ENCODE results near the gene PDCD5. TPM values are rescaled to one million over a fixed set of nuclear protein-coding genes. Genes with fewer than 3 reads are reported as not detected.
"Not testable (repeated sequence)": the region's sequence is repeated elsewhere in the genome, so short reads cannot be mapped to it uniquely, and the experiment has no call there.

The PDCD5 gene
- total and polyA plus RNA-seq, 12 donors, result 84.3 to 349 (median 107) TPM

GRCh38 chr19:32539240-32539916 lies 41.6 kb upstream of the PDCD5 start:
- Histone ChIP-seq H3K27ac (no peak overlapping the region), H3K36me3 (no peaks in the 10 kb centered on the region), H3K4me1 (no peaks in the 10 kb centered on the region), H3K4me3 (no peak overlapping the region), H3K27me3 (peaks cover 0 to 9% (median 0%) of the 10 kb centered on the region in 7 donors), H3K9me3 (peaks cover 0 to 2% (median 0%) of the 10 kb centered on the region in 11 donors)
- TF ChIP-seq, protein P1, sequence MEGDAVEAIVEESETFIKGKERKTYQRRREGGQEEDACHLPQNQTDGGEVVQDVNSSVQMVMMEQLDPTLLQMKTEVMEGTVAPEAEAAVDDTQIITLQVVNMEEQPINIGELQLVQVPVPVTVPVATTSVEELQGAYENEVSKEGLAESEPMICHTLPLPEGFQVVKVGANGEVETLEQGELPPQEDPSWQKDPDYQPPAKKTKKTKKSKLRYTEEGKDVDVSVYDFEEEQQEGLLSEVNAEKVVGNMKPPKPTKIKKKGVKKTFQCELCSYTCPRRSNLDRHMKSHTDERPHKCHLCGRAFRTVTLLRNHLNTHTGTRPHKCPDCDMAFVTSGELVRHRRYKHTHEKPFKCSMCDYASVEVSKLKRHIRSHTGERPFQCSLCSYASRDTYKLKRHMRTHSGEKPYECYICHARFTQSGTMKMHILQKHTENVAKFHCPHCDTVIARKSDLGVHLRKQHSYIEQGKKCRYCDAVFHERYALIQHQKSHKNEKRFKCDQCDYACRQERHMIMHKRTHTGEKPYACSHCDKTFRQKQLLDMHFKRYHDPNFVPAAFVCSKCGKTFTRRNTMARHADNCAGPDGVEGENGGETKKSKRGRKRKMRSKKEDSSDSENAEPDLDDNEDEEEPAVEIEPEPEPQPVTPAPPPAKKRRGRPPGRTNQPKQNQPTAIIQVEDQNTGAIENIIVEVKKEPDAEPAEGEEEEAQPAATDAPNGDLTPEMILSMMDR (IDR thresholded peaks at IDR 0.05), result no peak
- DNase-seq (no peak), ATAC-seq (no peak)
- WGBS, 2 donors, result 75 to 81% methylated on average over 12 of the region's 12 CpGs
- intact Hi-C loops (cut with DNase I), result no loop called here

GRCh38 chr19:32540621-32541020 lies 40.4 kb upstream of the PDCD5 start:
- no peak for DNase-seq
- TF ChIP-seq, protein P1 (IDR thresholded peaks at IDR 0.05), result no peak
- 75% methylated on average over 3 of the region's 3 CpGs for WGBS, 2 donors
- ATAC-seq, result no peak
- H3K4me3 ChIP-seq, result no peak overlapping the region
- H3K27ac ChIP-seq, result no peak overlapping the region
- no peaks in the 10 kb centered on the region for H3K36me3 ChIP-seq
- intact Hi-C loops (cut with DNase I), result no loop called here
- no peaks in the 10 kb centered on the region for H3K4me1 ChIP-seq
- no peaks in the 10 kb centered on the region for H3K9me3 ChIP-seq
- peaks cover 0 to 8% (median 0%) of the 10 kb centered on the region in 7 donors for H3K27me3 ChIP-seq

- DNase-seq; ATAC-seq; H3K4me1 ChIP-seq; H3K9me3 ChIP-seq; H3K27me3 ChIP-seq; intact Hi-C loops (cut with DNase I); H3K4me3 ChIP-seq; H3K36me3 ChIP-seq; H3K27ac ChIP-seq: not testable (repeated sequence)
- 92 to 95% methylated on average over 5 of the region's 5 CpGs for WGBS, 2 donors
Measured at GRCh38 chr19:32541376-32541775, 39.6 kb upstream of the PDCD5 start.

DNA sequence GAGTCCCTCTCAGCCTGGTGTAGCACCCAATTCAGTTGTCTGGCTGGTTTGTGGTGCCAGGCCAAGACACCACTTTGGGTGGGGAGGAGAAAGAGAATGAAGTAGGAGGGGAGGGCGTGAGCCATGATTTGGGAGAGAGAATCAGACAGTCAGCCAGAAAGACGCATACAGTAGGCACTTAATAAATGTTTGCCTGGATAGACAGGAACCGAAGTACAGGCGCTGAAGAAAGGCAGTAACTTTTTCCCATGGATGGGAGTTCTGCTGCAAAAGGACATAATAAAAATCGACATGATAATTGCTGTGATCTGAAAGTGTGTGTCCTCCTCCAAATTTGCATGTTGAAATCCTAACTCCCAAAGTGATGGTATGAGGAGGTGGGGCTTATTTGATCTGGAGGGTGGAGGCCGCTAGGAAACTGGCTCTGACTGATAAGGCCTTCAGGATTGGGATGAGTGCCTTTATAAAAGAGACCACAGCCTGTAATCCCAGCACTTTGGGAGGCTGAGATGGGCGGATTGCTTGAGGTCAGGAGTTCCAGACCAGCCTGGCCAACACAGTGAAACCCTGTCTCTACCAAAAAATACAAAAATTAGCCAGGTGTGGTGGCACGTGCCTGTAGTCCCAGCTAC lies 38.4 kb upstream of the PDCD5 start:
- intact Hi-C loops (cut with DNase I), result no loop called here
- Histone ChIP-seq H3K27ac (no peak overlapping the region), H3K9me3 (no peaks in the 10 kb centered on the region), H3K27me3 (peaks cover 0 to 8% (median 0%) of the 10 kb centered on the region in 7 donors), H3K4me3 (no peak overlapping the region), H3K4me1 (no peaks in the 10 kb centered on the region), H3K36me3 (no peaks in the 10 kb centered on the region)
- DNase-seq, result no peak
- 75 to 77% methylated on average over 8 of the region's 8 CpGs for WGBS, 2 donors
- no peak for ATAC-seq
- TF ChIP-seq, protein P1 (IDR thresholded peaks at IDR 0.05), result no peak

Data from heart right ventricle (tissue), 16 donors.